HepG2 (cell line): ENCODE measurements around the gene CEP89. TPM values are rescaled to one million over a fixed set of nuclear protein-coding genes. Genes with fewer than 3 reads are reported as not detected.

Source experiments
- NFKBIZ ChIP-seq: IDR thresholded peaks from 2 replicates; pipeline ENCODE4 v1.6.1; 2018; ENCODE audit warnings: missing genetic modification reagents, missing compliant biosample characterization
- RBM39 ChIP-seq: fragments of 200-400 bp; formaldehyde crosslinking; IDR thresholded peaks from one replicate; pipeline ENCODE4 v1.6.1; 2018; ENCODE audit warnings: antibody characterized with exemption, mild to moderate bottlenecking, low read depth, low read length; ENCODE audit not compliant: poor library complexity, severe bottlenecking
- ZC3H13 ChIP-seq: sonication (generic); formaldehyde crosslinking; IDR thresholded peaks from 2 replicates; pipeline ENCODE4 v1.8.1; 2023; ENCODE audit warnings: mild to moderate bottlenecking, missing genetic modification reagents, moderate library complexity
- ZNF12 ChIP-seq: sonication (generic); formaldehyde crosslinking; IDR thresholded peaks from 2 replicates; pipeline ENCODE4 v1.5.0; 2020; ENCODE audit warnings: missing genetic modification reagents
- ZNF264 ChIP-seq: sonication (generic); formaldehyde crosslinking; IDR thresholded peaks from 2 replicates; pipeline ENCODE4 v1.4.0; 2020; ENCODE audit warnings: missing genetic modification reagents
- ZNF496 ChIP-seq: sonication (generic); formaldehyde crosslinking; IDR thresholded peaks from 2 replicates; pipeline ENCODE4 v1.8.1; 2023; ENCODE audit warnings: mild to moderate bottlenecking, moderate library complexity, missing genetic modification reagents; ENCODE audit not compliant: insufficient replicate concordance
- polyA plus RNA-seq, 8 experiments: library from polyadenylated mRNA; depleted of rRNA in 3 of 8; stranded (reverse) in 7 of 8; unstranded in 1 of 8; fragments of >200 nt; fragmentation: Illumina TruSeq in 4 of 8; extraction: Trizol in 4 of 8; gene quantifications; 2 replicates each; pipeline versions ENCODE4 v1.2.1 to v1.2.3, GENCODE V29; 2011 to 2016; ENCODE audit warnings: low read depth in 4 of 8, missing spikeins in 1 of 8, mixed read lengths in 1 of 8; ENCODE audit not compliant: insufficient read depth in 1 of 8
- total RNA-seq, 5 experiments: library from RNA; depleted of rRNA; stranded (reverse); fragments of >200 nt; fragmentation: Illumina TruSeq; extraction: Trizol; gene quantifications; 2 replicates each; pipeline ENCODE4 v1.2.3, GENCODE V29; 2016; ENCODE audit warnings: low read depth in 1 of 5
- TF ChIP-seq, protein P1 (sequence below): sonication (generic); formaldehyde crosslinking; IDR thresholded peaks from 2 replicates; pipeline ENCODE4 v1.4.0; 2020; ENCODE audit warnings: missing genetic modification reagents
- TF ChIP-seq, protein P2 (sequence below): sonication (generic); formaldehyde crosslinking; IDR thresholded peaks from 2 replicates; pipeline ENCODE4 v1.8.0; 2022; ENCODE audit warnings: missing genetic modification reagents, mild to moderate bottlenecking, borderline replicate concordance
- TF ChIP-seq, protein P3 (sequence below): sonication (generic); formaldehyde crosslinking; IDR thresholded peaks from 2 replicates; pipeline ENCODE4 v1.8.1; 2023; ENCODE audit warnings: mild to moderate bottlenecking, missing genetic modification reagents

Gene CEP89
- total and polyA plus RNA-seq, 2 of the 13 experiments (the other 11 are each of a cell fraction or from before 2014, with no cell fraction given): 7.2 to 10.9 TPM

DNA sequence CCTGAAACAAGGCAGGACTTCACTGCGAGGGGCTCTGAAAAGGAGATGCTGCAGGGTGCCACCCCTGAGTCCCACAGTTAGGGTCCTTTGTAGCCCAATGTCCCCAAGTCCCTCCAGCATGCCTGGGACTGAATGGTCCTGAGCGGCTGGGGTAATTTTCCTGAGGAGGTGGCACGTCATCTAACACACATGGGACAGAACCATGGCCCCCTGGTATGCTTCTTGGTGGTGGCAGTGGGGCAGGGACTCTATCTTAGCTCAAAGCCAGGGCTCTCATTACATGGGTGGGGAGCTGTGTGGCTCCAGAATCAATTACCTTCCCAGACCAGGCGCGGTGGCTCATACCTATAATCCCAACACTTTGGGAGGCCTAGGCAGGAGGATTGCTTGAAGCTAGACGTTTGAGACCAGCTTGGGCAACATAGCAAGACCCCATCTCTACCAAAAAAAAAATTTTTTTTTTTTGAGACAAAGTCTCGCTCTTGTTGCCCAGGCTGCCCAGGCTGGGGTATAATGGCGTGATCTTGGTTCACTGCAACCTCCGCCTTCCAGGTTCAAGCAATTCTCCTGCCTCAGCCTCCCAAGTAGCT, 94.3 kb downstream of the CEP89 start (continued):
- TF ChIP-seq, protein P1, sequence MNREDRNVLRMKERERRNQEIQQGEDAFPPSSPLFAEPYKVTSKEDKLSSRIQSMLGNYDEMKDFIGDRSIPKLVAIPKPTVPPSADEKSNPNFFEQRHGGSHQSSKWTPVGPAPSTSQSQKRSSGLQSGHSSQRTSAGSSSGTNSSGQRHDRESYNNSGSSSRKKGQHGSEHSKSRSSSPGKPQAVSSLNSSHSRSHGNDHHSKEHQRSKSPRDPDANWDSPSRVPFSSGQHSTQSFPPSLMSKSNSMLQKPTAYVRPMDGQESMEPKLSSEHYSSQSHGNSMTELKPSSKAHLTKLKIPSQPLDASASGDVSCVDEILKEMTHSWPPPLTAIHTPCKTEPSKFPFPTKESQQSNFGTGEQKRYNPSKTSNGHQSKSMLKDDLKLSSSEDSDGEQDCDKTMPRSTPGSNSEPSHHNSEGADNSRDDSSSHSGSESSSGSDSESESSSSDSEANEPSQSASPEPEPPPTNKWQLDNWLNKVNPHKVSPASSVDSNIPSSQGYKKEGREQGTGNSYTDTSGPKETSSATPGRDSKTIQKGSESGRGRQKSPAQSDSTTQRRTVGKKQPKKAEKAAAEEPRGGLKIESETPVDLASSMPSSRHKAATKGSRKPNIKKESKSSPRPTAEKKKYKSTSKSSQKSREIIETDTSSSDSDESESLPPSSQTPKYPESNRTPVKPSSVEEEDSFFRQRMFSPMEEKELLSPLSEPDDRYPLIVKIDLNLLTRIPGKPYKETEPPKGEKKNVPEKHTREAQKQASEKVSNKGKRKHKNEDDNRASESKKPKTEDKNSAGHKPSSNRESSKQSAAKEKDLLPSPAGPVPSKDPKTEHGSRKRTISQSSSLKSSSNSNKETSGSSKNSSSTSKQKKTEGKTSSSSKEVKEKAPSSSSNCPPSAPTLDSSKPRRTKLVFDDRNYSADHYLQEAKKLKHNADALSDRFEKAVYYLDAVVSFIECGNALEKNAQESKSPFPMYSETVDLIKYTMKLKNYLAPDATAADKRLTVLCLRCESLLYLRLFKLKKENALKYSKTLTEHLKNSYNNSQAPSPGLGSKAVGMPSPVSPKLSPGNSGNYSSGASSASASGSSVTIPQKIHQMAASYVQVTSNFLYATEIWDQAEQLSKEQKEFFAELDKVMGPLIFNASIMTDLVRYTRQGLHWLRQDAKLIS: no peak
- TF ChIP-seq ZNF264 (no peak), NFKBIZ (CRISPR knock-in tag) (no peak), RBM39 (no peak), ZC3H13 (CRISPR knock-in tag) (no peak), ZNF496 (CRISPR knock-in tag) (no peak), ZNF12 (CRISPR knock-in tag) (no peak)
- TF ChIP-seq, protein P2, sequence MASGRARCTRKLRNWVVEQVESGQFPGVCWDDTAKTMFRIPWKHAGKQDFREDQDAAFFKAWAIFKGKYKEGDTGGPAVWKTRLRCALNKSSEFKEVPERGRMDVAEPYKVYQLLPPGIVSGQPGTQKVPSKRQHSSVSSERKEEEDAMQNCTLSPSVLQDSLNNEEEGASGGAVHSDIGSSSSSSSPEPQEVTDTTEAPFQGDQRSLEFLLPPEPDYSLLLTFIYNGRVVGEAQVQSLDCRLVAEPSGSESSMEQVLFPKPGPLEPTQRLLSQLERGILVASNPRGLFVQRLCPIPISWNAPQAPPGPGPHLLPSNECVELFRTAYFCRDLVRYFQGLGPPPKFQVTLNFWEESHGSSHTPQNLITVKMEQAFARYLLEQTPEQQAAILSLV (CRISPR knock-in tag): no peak
- TF ChIP-seq, protein P3, sequence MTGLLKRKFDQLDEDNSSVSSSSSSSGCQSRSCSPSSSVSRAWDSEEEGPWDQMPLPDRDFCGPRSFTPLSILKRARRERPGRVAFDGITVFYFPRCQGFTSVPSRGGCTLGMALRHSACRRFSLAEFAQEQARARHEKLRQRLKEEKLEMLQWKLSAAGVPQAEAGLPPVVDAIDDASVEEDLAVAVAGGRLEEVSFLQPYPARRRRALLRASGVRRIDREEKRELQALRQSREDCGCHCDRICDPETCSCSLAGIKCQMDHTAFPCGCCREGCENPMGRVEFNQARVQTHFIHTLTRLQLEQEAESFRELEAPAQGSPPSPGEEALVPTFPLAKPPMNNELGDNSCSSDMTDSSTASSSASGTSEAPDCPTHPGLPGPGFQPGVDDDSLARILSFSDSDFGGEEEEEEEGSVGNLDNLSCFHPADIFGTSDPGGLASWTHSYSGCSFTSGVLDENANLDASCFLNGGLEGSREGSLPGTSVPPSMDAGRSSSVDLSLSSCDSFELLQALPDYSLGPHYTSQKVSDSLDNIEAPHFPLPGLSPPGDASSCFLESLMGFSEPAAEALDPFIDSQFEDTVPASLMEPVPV (CRISPR knock-in tag): no peak
- TF ChIP-seq, all 625 proteins: peak for 0
